GM18507 (cell line): Measurements from ENCODE around the gene LSM5.
A peak's percentile ranks its signal among the peaks of the same experiment; 100 is the strongest.

ENCODE experiments used
- DNase-seq: peaks from one replicate; pipeline ENCODE4 v3.0.0; 2011; ENCODE audit warnings: low read depth; ENCODE audit not compliant: insufficient read length; ENCODE audit errors: extremely low spot score
- FAIRE-seq: peaks from 2 replicates; lab custom pipeline; 2011; peaks lifted over from hg19 to GRCh38; lab: Jason Lieb, UNC

LSM5 gene

GRCh38 chr7:32490127-32490796 lies at the start of gene LSM5:
Gene LSM5, minus strand, starts transcription at chr7:32490380. Its CDS starts 15 bp downstream, at chr7:32490365.
- FAIRE-seq, result peak; percentile 88
- peak; percentile 60 for DNase-seq

- DNase-seq, result no peak
- no peak for FAIRE-seq
Observed at GRCh38 chr7:32539366-32539765, 49.2 kb upstream of the LSM5 start.

- FAIRE-seq, result no peak
Observed at GRCh38 chr7:32537760-32538159, 47.6 kb upstream of the LSM5 start.

GRCh38 chr7:32536585-32536984 lies 46.4 kb upstream of the LSM5 start:
- DNase-seq (no peak), FAIRE-seq (no peak)

More at GRCh38 chr7:32537760-32538159, 47.6 kb upstream of the LSM5 start:
- no peak for DNase-seq

- FAIRE-seq (no peak), DNase-seq (no peak)
Observed at GRCh38 chr7:32536016-32536415, 45.8 kb upstream of the LSM5 start.

GRCh38 chr7:32535162-32535702 lies 45.1 kb upstream of the LSM5 start:
- DNase-seq (no peak), FAIRE-seq (peak; percentile 56)

GRCh38 chr7:32533276-32534029 lies 43.3 kb upstream of the LSM5 start:
- FAIRE-seq (no peak), DNase-seq (no peak)

- DNase-seq (no peak), FAIRE-seq (no peak)
Observed at GRCh38 chr7:32532716-32533115, 42.5 kb upstream of the LSM5 start.

- FAIRE-seq, result no peak
- DNase-seq, result no peak
Observed at GRCh38 chr7:32532086-32532485, 41.9 kb upstream of the LSM5 start.

- DNase-seq (no peak), FAIRE-seq (no peak)
Observed at GRCh38 chr7:32531402-32531801, 41.2 kb upstream of the LSM5 start.

GRCh38 chr7:32525839-32526238 lies 35.7 kb upstream of the LSM5 start:
- no peak for DNase-seq
- no peak for FAIRE-seq

- no peak for DNase-seq
- FAIRE-seq, result no peak
Observed at GRCh38 chr7:32524631-32525030, 34.5 kb upstream of the LSM5 start.

- FAIRE-seq (no peak), DNase-seq (no peak)
Observed at GRCh38 chr7:32522746-32523530, 32.8 kb upstream of the LSM5 start.

GRCh38 chr7:32519763-32520162 lies 29.6 kb upstream of the LSM5 start:
- no peak for FAIRE-seq
- no peak for DNase-seq

GRCh38 chr7:32518534-32519140 lies 28.5 kb upstream of the LSM5 start:
- no peak for FAIRE-seq
- no peak for DNase-seq

- DNase-seq, result no peak
- no peak for FAIRE-seq
Observed at GRCh38 chr7:32516551-32517100, 26.4 kb upstream of the LSM5 start.

- FAIRE-seq (peak; percentile 42), DNase-seq (no peak)
Observed at GRCh38 chr7:32515890-32516550, 25.8 kb upstream of the LSM5 start.

GRCh38 chr7:32513210-32513609 lies 23.0 kb upstream of the LSM5 start:
- no peak for DNase-seq

GRCh38 chr7:32511791-32512190 lies 21.6 kb upstream of the LSM5 start:
- no peak for FAIRE-seq
- DNase-seq, result no peak

More at GRCh38 chr7:32513210-32513609, 23.0 kb upstream of the LSM5 start:
- no peak for FAIRE-seq
